ENCODE results near the gene SORT1. TPM values are rescaled to one million over a fixed set of nuclear protein-coding genes. Genes with fewer than 3 reads are reported as not detected.
A peak's percentile ranks its signal among the peaks of the same experiment; 100 is the strongest.

Gene SORT1
- total and polyA plus RNA-seq, 4 donors, result 47.3 to 310 (median 96.9) TPM

GRCh38 chr1:109388884-109389637 lies 8.7 kb downstream of the SORT1 start:
- H3K9me3 ChIP-seq (ENCODE audit: control insufficient read depth, low read length), result no peaks in the 10 kb centered on the region
- intact Hi-C loops (cut with DNase I), result loop anchor here in 1 of 2 donors (1.0 kb wide), 1 partner anchor 13 kb away; no protein-coding TSS in a partner anchor
- ATAC-seq (ENCODE audit: low FRiP score) (no peak), DNase-seq (no peak)
- H3K27ac ChIP-seq (ENCODE audit: low read depth in 1 of 2, low read length in 2 of 2), result peak overlapping the region; percentile 99
- no peaks in the 10 kb centered on the region for H3K27me3 ChIP-seq (ENCODE audit: control insufficient read depth in 1 of 2, insufficient read depth in 2 of 2, low read length in 1 of 2)
- H3K4me1 ChIP-seq (ENCODE audit: control insufficient read depth in 1 of 2, insufficient read depth in 2 of 2, low read length in 2 of 2), result peaks cover 12 to 20% of the 10 kb centered on the region in 2 donors
- 37 to 39% methylated on average over 7 of the region's 7 CpGs for WGBS, 2 donors
- H3K4me3 ChIP-seq (ENCODE audit: low read length in 2 of 2), result peak overlapping the region in 1 of 2 donors; percentile 34
- H3K36me3 ChIP-seq (ENCODE audit: control insufficient read depth in 1 of 2, insufficient read depth in 2 of 2, low read length in 1 of 2), result peaks cover 0 to under 1% of the 10 kb centered on the region in 2 donors

GRCh38 chr1:109388208-109388711 lies 9.5 kb downstream of the SORT1 start:
- no peak for DNase-seq
- intact Hi-C loops (cut with DNase I), result no loop called here
- H3K4me3 ChIP-seq (ENCODE audit: low read length in 2 of 2), result no peak overlapping the region
- WGBS, 2 donors, result 90 to 93% methylated on average over 5 of the region's 5 CpGs
- peak overlapping the region; percentile 47 to 80 for H3K27ac ChIP-seq (ENCODE audit: low read depth in 1 of 2, low read length in 2 of 2)
- H3K27me3 ChIP-seq (ENCODE audit: control insufficient read depth in 1 of 2, insufficient read depth in 2 of 2, low read length in 1 of 2), result no peaks in the 10 kb centered on the region
- no peaks in the 10 kb centered on the region for H3K9me3 ChIP-seq (ENCODE audit: control insufficient read depth, low read length)
- peaks cover 15 to 24% of the 10 kb centered on the region in 2 donors for H3K4me1 ChIP-seq (ENCODE audit: control insufficient read depth in 1 of 2, insufficient read depth in 2 of 2, low read length in 2 of 2)
- H3K36me3 ChIP-seq (ENCODE audit: control insufficient read depth in 1 of 2, insufficient read depth in 2 of 2, low read length in 1 of 2), result peaks cover 0 to 3% of the 10 kb centered on the region in 2 donors
- ATAC-seq (ENCODE audit: low FRiP score), result no peak

DNA sequence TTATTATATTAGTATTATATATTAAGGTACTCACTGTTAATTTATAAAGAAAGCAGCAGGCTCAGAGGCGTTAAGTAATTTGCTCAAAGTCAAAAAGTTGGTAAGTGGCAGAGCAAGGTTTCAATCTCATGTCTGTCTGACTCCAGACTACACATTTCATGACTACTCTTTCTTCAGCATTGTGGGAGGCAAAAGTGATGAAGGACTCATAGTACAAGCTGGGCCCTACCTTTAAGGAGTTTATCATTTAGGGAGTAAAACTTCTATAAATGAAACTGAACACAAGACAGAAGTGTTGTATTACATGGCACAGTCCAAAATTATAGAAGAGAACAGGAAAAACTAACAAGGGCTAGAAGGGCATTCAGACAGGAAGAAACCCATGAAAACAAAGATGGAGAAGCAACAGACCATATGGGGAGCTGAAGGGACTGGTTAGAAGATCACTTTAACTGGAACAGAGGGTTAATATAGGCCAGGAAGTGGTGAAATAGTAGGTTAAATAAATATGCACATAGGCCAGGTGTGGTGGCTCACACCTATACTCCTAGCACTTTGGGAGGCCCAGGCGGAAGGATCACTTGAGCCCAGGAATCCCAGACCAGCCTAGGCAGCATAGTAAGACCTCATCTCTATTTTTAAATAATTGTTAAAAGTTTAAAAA lies 11.5 kb downstream of the SORT1 start:
- ATAC-seq (ENCODE audit: low FRiP score) (no peak), DNase-seq (no peak)
- peaks cover 15 to 29% of the 10 kb centered on the region in 2 donors for H3K4me1 ChIP-seq (ENCODE audit: control insufficient read depth in 1 of 2, insufficient read depth in 2 of 2, low read length in 2 of 2)
- H3K4me3 ChIP-seq (ENCODE audit: low read length in 2 of 2), result no peak overlapping the region
- intact Hi-C loops (cut with DNase I), result no loop called here
- peaks cover 0 to 3% of the 10 kb centered on the region in 2 donors for H3K36me3 ChIP-seq (ENCODE audit: control insufficient read depth in 1 of 2, insufficient read depth in 2 of 2, low read length in 1 of 2)
- no peaks in the 10 kb centered on the region for H3K27me3 ChIP-seq (ENCODE audit: control insufficient read depth in 1 of 2, insufficient read depth in 2 of 2, low read length in 1 of 2)
- no peaks in the 10 kb centered on the region for H3K9me3 ChIP-seq (ENCODE audit: control insufficient read depth, low read length)
- peak overlapping the region; percentile 89 to 95 for H3K27ac ChIP-seq (ENCODE audit: low read depth in 1 of 2, low read length in 2 of 2)
- WGBS, 2 donors, result 87% methylated on average over 2 of the region's 2 CpGs

- H3K27ac ChIP-seq (ENCODE audit: low read depth in 1 of 2, low read length in 2 of 2), result peak overlapping the region; percentile 83 to 96
Measured at GRCh38 chr1:109385417-109385816, 12.3 kb downstream of the SORT1 start.

GRCh38 chr1:109383854-109384253 lies 13.9 kb downstream of the SORT1 start:
- H3K36me3 ChIP-seq (ENCODE audit: control insufficient read depth in 1 of 2, insufficient read depth in 2 of 2, low read length in 1 of 2), result peaks cover 0 to 3% of the 10 kb centered on the region in 2 donors
- no peaks in the 10 kb centered on the region for H3K9me3 ChIP-seq (ENCODE audit: control insufficient read depth, low read length)
- intact Hi-C loops (cut with DNase I), result no loop called here
- 39 to 41% methylated on average over 7 of the region's 7 CpGs for WGBS, 2 donors
- peaks cover 15 to 22% of the 10 kb centered on the region in 2 donors for H3K4me1 ChIP-seq (ENCODE audit: control insufficient read depth in 1 of 2, insufficient read depth in 2 of 2, low read length in 2 of 2)
- H3K27ac ChIP-seq (ENCODE audit: low read depth in 1 of 2, low read length in 2 of 2), result peak overlapping the region; percentile 75 to 90
- DNase-seq (no peak), ATAC-seq (ENCODE audit: low FRiP score) (no peak)
- no peak overlapping the region for H3K4me3 ChIP-seq (ENCODE audit: low read length in 2 of 2)
- H3K27me3 ChIP-seq (ENCODE audit: control insufficient read depth in 1 of 2, insufficient read depth in 2 of 2, low read length in 1 of 2), result no peaks in the 10 kb centered on the region

More at GRCh38 chr1:109385417-109385816, 12.3 kb downstream of the SORT1 start:
- Histone ChIP-seq H3K9me3 (ENCODE audit: control insufficient read depth, low read length) (no peaks in the 10 kb centered on the region), H3K4me3 (ENCODE audit: low read length in 2 of 2) (no peak overlapping the region), H3K4me1 (ENCODE audit: control insufficient read depth in 1 of 2, insufficient read depth in 2 of 2, low read length in 2 of 2) (peaks cover 15 to 29% of the 10 kb centered on the region in 2 donors), H3K27me3 (ENCODE audit: control insufficient read depth in 1 of 2, insufficient read depth in 2 of 2, low read length in 1 of 2) (no peaks in the 10 kb centered on the region), H3K36me3 (ENCODE audit: control insufficient read depth in 1 of 2, insufficient read depth in 2 of 2, low read length in 1 of 2) (peaks cover 0 to 3% of the 10 kb centered on the region in 2 donors)
- DNase-seq (peak in 1 of 2 donors; percentile 56), ATAC-seq (ENCODE audit: low FRiP score) (peak; percentile 59)
- intact Hi-C loops (cut with DNase I), result no loop called here
- WGBS, 2 donors, result 0 to 8% methylated on average over 2 of the region's 2 CpGs

GRCh38 chr1:109383087-109383779 lies 14.5 kb downstream of the SORT1 start:
- H3K36me3 ChIP-seq (ENCODE audit: control insufficient read depth in 1 of 2, insufficient read depth in 2 of 2, low read length in 1 of 2), result peaks cover 0 to 3% of the 10 kb centered on the region in 2 donors
- peak overlapping the region; percentile 51 to 96 for H3K27ac ChIP-seq (ENCODE audit: low read depth in 1 of 2, low read length in 2 of 2)
- 39 to 42% methylated on average over 2 of the region's 2 CpGs for WGBS, 2 donors
- no peaks in the 10 kb centered on the region for H3K9me3 ChIP-seq (ENCODE audit: control insufficient read depth, low read length)
- DNase-seq (no peak), ATAC-seq (ENCODE audit: low FRiP score) (no peak)
- H3K27me3 ChIP-seq (ENCODE audit: control insufficient read depth in 1 of 2, insufficient read depth in 2 of 2, low read length in 1 of 2), result no peaks in the 10 kb centered on the region
- no peak overlapping the region for H3K4me3 ChIP-seq (ENCODE audit: low read length in 2 of 2)
- intact Hi-C loops (cut with DNase I), result no loop called here
- H3K4me1 ChIP-seq (ENCODE audit: control insufficient read depth in 1 of 2, insufficient read depth in 2 of 2, low read length in 2 of 2), result peaks cover 15 to 18% of the 10 kb centered on the region in 2 donors

DNA sequence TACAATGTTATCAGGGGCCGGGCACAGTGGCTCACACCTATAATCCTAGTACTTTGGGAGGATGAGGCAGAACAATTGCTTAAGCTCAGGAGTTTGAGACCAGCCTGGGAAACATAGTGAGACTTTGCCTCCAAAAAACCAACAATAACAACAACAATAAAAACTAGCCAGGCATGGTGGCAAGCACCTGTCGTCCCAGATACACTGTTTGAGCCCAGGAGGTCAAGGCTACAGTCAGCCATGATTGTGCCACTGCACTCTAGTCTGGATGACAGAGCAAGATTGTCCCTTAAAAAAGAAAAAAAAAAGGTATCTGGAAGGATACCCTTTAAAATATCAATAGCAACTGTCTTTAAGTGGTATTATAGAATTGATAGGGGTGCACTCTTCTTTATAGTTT lies 16.1 kb downstream of the SORT1 start:
- Histone ChIP-seq H3K4me3 (ENCODE audit: low read length in 2 of 2) (no peak overlapping the region), H3K27ac (ENCODE audit: low read depth in 1 of 2, low read length in 2 of 2) (peak overlapping the region; percentile 67 to 94), H3K27me3 (ENCODE audit: control insufficient read depth in 1 of 2, insufficient read depth in 2 of 2, low read length in 1 of 2) (no peaks in the 10 kb centered on the region), H3K4me1 (ENCODE audit: control insufficient read depth in 1 of 2, insufficient read depth in 2 of 2, low read length in 2 of 2) (peaks cover 15 to 16% of the 10 kb centered on the region in 2 donors), H3K36me3 (ENCODE audit: control insufficient read depth in 1 of 2, insufficient read depth in 2 of 2, low read length in 1 of 2) (peaks cover 0 to 3% of the 10 kb centered on the region in 2 donors), H3K9me3 (ENCODE audit: control insufficient read depth, low read length) (no peaks in the 10 kb centered on the region)
- ATAC-seq (ENCODE audit: low FRiP score) (no peak), DNase-seq (no peak)
- intact Hi-C loops (cut with DNase I), result no loop called here
- 56 to 62% methylated on average over 2 of the region's 2 CpGs for WGBS, 2 donors

DNA sequence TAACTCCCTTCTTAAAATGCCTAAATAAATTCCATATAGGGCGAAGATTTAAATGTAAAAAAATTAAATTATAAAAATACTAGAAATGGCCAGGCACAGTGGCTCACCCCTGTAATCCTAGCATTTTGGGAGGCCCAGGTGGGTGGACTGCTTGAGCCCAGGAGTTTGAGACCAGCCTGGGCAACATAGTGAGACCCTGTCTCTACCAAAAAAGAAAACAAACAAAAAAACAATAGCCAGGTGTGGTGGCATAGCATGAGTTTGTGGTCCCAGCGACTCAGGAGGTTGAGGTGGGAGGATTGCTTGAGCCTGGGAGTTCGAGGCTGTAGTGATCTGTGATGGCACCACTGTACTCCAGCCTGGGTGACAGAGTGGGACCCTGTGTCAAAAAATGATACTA lies 17.8 kb downstream of the SORT1 start:
- peak overlapping the region in 1 of 2 donors; percentile 32 for H3K27ac ChIP-seq (ENCODE audit: low read depth in 1 of 2, low read length in 2 of 2)
- intact Hi-C loops (cut with DNase I), result no loop called here
- no peaks in the 10 kb centered on the region for H3K27me3 ChIP-seq (ENCODE audit: control insufficient read depth in 1 of 2, insufficient read depth in 2 of 2, low read length in 1 of 2)
- peaks cover 9 to 11% of the 10 kb centered on the region in 2 donors for H3K4me1 ChIP-seq (ENCODE audit: control insufficient read depth in 1 of 2, insufficient read depth in 2 of 2, low read length in 2 of 2)
- 95 to 96% methylated on average over 3 of the region's 3 CpGs for WGBS, 2 donors
- H3K4me3 ChIP-seq (ENCODE audit: low read length in 2 of 2), result no peak overlapping the region
- DNase-seq (no peak), ATAC-seq (ENCODE audit: low FRiP score) (no peak)
- H3K9me3 ChIP-seq (ENCODE audit: control insufficient read depth, low read length), result no peaks in the 10 kb centered on the region
- peaks cover 0 to 3% of the 10 kb centered on the region in 2 donors for H3K36me3 ChIP-seq (ENCODE audit: control insufficient read depth in 1 of 2, insufficient read depth in 2 of 2, low read length in 1 of 2)

Data from aorta (tissue), 5 donors.